Hematopoietic multipotent progenitor cell treated with erythropoietin and hydrocortisone succinate and interleukin-3 and kit ligand, for 4 days (in vitro differentiated cells): ENCODE results near the gene PPP1R36.
"Not testable (repeated sequence)": the region's sequence is repeated elsewhere in the genome, so short reads cannot be mapped to it uniquely, and the experiment has no call there.

Experiments used
- DNase-seq: peaks from one replicate; pipeline ENCODE4 v3.0.0-alpha.2; 2015

The PPP1R36 gene

DNA sequence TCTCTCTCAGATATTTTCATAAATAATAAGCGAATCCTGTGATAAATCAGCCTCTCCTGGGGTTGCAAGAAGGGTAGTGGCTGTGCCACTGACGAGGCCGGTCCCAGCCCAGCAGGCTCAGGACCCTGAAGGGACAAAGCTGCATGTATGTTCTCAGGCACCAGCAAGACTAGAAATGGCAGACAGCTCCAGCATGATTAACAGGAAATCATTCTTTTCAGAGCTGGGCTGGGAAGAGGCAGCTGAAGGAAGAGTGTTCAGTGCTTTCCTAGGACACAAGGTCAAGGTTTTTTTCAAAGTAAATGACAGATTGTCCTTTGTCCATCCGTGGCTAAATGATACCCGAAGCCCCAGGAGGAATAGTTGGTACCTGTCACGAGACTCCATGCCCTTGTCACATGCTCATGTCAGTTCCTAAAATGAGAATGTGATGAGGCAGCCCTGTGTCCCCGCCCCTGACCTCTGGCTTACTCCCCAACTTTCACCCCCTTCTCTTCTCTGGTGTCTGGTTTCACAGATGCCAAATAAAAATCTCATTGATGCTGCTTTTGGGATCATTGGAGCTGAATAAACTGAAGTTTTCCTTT, 65.1 kb downstream of the PPP1R36 start:
- DNase-seq, result no peak

DNA sequence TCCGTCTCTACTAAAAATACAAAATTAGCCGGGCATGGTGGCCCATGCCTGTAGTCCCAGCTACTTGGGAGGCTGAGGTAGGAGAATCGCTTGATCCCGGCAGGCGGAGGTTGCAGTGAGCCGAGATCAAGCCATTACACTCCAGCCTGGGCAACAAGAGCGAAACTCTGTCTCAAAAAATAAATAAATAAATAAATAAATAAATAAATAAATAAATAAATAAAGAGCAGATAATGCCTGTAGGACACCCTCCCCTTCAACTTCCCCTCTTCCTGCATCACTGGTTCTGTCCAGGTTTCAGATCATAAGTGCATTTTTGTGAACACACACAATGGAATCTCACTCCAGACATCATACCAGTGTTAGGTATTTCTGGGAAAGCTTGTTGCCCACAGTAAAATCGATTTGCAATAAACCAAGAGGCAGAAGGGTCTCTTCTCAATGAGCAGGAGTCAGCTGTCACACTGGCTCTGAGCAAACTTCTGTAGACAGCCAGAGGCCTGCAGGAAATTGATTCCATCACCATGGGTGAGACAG, 68.2 kb downstream of the PPP1R36 start:
- DNase-seq, result peak; percentile 43

DNA sequence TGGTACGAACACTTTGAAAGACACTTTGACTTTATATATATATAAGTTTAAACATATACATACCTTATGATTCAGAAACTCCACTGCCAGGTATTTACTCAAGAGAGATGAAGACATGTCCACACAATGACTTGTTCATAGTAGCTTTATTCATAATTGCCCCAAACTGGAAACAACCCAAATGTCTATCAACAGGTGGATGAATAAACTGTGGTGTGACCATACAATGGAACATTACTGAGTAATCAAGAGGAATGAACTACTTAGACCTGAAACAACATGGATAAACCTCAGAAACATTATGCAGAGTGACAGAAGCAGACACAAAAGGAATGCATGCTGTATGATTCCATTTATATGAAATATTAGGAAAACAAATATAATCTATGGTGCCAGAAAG, 71.1 kb downstream of the PPP1R36 start:
- no peak for DNase-seq

DNA sequence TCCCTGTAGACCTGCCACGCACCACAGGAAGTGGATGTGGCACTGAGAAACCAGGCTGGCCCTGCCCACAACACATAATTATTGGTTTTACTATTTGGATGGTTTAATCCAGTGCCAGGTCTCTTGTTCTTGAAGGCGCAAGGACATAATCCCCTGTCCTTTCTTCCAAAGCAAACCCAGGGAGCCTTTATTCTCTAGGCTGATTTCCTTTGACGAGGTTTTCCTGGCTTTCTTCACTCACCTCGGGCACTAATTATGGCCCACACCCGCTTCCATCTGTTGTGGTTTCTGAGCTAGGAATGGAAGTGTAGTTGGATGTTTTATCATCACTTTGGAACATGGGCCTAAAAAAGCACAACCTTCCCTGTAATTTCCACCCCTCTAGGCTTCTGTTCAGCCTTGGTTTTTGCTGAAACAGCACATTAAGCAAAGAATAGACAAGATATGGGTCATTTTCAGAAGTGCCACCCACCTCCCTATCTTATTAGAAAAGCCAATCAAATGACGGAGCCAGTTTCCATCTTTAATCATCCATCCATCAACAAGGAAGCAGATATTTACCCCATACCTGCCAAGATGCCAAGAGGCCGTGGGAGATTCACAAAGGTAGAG, 73.9 kb downstream of the PPP1R36 start:
- no peak for DNase-seq

DNA sequence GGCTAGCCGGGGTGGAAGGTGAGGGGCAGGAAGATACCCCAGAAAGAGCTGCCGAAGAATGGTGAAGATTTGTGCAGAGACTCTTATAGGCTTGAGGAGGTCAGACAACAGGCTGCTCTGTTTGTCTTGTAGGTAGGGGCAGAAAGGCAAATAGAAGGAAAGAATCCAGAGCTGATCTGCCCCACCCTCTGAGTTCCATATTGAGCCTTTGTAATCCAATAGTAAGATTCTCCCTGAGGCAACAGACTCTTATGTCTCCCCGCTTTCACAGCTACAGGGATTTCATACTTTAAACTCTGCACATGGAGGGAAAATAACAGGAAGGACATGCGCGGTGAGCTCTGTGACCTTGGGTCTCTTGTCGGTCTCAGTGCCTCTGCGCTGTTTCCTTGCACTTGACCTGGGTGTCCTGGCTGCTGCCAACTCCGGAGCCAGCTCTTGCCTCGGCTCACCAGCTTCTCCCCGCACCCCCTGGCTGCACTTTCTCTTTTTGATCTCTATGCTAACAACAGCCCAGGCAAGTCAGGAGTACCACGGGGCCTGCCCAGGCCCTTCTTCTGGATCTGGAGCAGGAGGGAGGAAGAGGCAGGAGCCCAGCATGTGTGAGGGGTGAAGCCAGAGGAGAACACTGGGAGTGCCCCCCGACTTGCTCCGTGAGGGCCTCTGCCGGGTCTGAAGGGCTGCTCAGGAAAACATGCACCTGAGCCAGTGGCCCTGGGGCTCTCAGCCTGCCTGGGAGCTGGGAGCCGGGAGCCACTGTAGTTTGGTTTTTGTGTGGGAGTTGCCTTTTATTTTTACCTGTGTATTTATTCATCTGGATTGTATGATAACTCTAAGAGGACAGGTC, 75.8 kb downstream of the PPP1R36 start:
- no peak for DNase-seq

DNA sequence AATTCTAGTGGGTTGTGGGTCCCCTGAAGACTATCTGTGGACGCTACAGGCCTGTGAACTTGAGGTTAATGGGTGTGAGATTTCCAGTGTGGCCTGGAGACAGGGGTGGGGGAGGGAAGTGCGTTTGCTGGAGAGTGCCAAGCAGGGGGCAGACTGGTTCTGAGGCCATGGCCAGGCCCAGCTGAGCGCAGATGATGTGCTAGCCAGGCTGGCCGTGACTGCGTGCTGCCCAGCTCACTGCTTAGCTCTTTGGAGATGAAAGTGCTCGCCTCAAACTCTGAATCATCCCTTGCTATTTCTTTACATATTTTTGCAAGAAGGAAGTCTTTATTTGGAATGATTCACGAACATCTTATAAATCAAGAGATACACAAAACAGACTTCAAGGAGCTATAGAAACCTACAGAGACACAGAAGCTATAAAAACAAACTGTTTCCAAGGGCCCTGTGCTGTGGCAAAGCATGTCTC, 79.2 kb downstream of the PPP1R36 start:
- no peak for DNase-seq

DNA sequence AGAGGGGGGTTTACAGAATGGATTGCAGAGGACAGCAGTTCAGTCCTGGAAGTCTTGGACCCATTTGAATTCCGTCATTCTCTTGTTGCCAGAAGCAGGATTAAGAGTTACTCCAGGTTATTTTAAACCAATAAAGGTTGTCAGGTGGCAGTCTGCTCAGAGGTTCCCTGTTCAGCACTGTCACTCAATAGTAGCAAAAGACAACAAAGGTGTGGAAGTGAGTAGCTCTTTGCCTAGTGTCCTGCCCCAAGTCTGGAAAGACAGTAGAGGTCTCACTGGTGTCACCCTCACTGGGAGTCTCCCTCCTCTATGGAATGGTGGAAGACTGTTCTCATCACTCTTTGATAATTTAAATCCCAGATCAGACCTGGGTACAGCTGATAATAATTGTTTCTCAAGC, 81.0 kb downstream of the PPP1R36 start:
- no peak for DNase-seq

DNA sequence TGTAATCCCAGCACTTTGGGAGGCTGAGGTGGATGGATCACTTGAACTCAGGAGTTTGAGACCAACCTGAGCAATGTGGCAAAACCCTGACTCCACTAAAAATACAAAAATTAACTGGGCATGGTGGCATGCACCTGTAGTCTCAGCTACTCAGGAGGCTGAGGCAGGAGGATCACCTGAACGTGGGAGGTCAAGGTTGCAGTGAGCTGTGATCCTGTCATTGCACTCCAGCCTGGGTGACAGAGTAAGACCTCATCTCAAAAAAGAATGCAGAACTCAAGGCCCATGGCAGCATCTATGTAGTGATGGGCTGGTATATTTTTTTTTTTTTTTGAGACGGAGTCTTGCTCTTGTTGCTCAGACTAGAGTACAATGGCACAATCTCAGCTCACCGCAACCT, 81.5 kb downstream of the PPP1R36 start:
- DNase-seq, result not testable (repeated sequence)

DNA sequence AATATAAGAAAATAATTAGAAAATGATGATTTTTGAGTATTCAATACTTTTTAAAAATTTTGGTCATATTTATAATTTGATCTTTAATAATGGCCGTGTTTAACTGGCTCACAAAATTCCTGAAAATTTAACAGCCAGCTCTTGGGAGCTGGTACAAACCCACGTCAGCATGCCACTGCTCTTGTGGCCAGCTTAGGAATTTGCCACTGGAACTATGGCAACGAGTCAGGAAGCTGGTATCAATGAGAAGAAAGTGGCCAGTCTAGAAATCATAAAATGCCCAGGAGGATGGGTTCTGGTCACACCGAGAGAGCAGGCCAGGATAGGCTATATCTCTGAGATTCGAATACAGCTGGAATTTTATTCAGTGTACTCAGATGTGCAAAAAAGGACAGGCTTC, 82.3 kb downstream of the PPP1R36 start:
- DNase-seq, result no peak

DNA sequence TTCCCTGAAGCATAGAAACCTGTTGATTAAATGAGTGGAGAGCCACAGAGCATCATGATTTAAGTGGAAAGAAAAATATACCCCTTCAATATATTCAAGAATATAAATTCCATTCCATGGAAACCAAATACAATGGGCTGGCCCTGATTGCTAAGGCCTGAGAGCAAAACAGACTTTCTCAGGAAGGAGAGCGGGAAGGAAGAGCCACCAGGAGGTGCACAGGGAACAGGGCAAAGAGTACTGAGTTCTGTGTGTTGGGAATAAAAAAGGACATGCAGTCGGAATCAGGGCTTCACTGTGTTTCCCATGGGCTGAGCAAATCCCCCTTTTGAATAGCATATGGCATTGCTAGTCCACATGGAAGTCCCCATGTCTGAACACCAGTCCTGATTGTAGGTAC, 84.8 kb downstream of the PPP1R36 start:
- no peak for DNase-seq

DNA sequence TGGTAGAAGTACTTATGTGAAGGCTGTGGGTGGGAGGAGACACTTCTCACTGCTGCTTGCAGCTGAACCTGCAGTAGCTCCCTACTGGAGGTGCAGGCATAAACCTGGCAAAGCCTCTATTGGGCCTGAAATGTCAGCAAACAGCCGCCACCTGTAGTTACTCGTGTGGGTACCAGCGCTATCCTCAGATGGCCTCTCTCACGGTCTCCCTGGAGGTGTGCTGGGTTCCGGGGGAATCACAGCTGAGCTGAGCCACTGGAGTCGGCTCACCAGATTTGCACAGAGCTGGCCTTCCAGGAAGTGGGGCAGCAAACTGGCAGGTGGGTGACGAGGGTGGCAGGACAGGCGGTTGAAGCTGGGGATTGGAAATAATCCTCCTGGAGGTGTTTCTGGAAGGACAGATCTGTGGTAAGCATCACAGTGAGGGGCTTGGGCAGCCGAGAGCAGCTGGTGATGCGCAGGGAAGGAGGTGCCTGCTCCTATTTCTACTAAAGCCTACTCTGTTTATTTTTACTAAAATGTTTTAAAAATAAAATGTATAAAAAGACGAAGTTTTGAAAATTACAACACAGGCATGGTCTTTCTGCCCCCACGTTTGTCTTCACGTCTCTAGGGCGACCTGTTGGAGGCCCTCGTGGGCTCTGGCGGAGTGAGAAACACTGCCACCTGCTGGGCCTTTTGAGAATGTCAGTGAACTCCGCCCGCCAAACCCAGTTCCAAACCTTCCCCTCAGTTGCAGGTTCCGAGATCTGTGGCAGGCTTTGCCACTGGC, 86.6 kb downstream of the PPP1R36 start:
- peak; percentile 84 for DNase-seq

DNA sequence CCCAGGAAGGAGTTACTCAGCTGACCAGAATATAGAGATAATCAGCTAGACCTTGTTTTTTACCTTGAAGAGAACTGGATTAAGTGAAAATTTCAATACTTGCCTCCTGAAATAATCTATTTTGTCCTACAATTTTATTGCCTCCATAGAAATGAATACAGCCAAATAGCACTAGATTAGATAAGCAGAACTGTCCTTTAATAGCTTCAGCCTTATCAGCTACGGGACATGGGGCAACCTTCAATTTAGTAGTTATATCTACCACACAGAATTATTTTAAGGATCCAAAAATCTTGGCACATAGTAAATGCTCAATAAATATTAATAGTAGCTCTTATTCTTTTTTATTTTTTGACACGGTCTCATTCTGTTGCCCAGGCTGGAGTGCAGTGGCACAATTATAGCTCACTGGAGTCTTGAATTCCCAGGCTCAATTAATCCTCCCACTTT, 87.2 kb downstream of the PPP1R36 start:
- DNase-seq, result no peak

DNA sequence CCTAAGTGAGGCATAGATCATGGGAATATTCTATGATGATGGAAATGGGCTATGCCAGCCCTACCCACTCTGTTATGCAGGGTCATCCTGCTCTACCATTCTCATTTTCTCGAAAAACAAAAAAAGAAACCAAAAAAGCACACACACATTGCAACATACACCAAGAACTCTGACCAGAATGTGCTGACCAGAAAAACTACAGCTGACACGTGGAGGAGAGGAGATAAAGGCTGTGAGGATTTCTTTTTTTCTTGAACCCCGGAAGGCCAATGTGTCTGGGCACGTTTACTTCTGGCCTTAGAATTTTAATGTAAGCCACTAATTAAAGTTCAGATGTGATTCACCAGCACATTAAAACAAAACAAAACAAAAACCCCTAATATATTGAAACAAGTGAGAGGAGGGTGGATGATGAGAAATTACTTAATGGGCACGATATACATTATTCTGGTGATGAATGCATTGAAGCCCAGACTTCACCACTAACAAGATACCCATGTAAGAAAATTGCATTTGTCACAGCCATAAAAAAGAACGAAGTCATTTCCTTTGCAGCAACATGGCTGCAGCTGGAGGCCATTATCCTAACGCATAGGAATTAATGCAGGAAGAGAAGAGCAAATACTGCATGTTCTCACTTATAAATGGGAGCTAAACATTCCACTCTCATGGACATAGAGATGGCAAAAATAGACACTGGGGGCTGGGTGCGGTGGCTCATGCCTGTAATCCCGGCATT, 88.1 kb downstream of the PPP1R36 start:
- no peak for DNase-seq

DNA sequence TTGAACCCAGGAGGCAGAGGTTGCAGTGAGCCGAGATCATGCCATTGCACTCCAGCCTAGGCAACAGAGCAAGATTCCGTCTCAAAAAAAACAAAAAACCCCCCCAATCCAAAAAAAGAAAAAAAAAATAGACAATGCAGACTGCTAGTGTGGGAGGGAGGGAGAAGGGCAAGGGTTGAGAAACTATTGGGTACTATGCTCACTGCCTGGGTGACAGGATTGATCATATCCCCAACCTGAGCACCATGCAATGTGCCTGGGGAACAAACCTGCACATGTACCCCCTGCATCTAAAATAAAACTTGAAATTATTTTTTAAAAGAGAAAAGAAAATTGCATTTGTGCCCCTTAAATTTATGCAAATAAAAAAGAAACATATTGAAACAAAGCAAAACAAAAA, 88.9 kb downstream of the PPP1R36 start:
- DNase-seq, result no peak
